G401 (cell line): Measurements from ENCODE around the gene GDF7. TPM values are rescaled to one million over a fixed set of nuclear protein-coding genes. Genes with fewer than 3 reads are reported as not detected.

Experiments used
- DNase-seq: peaks from one replicate; pipeline ENCODE4 v3.0.0-alpha.2; 2015; ENCODE audit warnings: low spot score
- in situ Hi-C: cut with HindIII; loops from 2 replicates; pipeline ENCODE4 v1.10.0; 2016; ENCODE audit warnings: low sequenced_read_pairs, mixed read lengths
- total RNA-seq: library from RNA; depleted of rRNA; stranded (reverse); fragments of >200 nt; shearing (Covaris generic); gene quantifications from 2 replicates; pipeline ENCODE4 v1.2.3, GENCODE V29; 2014

The GDF7 gene
- total RNA-seq, 1 experiment from 2014 or later: 0.37 TPM

- in situ Hi-C loops: no loop called here
- no peak for DNase-seq
Observed at GRCh38 chr2:20668871-20669475, 2.0 kb downstream of the GDF7 start.

GRCh38 chr2:20669562-20670314 lies 2.8 kb downstream of the GDF7 start:
- in situ Hi-C loops: no loop called here
- no peak for DNase-seq

GRCh38 chr2:20670315-20671035 lies 3.5 kb downstream of the GDF7 start:
- in situ Hi-C loops: no loop called here
- no peak for DNase-seq

- in situ Hi-C loops: no loop called here
Observed at GRCh38 chr2:20671036-20671735, 4.2 kb downstream of the GDF7 start.

GRCh38 chr2:20671736-20672080 lies 4.8 kb downstream of the GDF7 start:
- DNase-seq: no peak
- in situ Hi-C loops: no loop called here

More at GRCh38 chr2:20671036-20671735, 4.2 kb downstream of the GDF7 start:
- no peak for DNase-seq

- in situ Hi-C loops: no loop called here
- no peak for DNase-seq
Observed at GRCh38 chr2:20672201-20672951, 5.4 kb downstream of the GDF7 start.

- in situ Hi-C loops: no loop called here
- no peak for DNase-seq
Observed at GRCh38 chr2:20673686-20674308, 6.9 kb downstream of the GDF7 start.

GRCh38 chr2:20674309-20674965 lies 7.5 kb downstream of the GDF7 start:
- DNase-seq: no peak
- in situ Hi-C loops: no loop called here

- in situ Hi-C loops: loop anchor here (25.0 kb wide), 1 partner anchor 287 kb away; no protein-coding TSS in a partner anchor
- no peak for DNase-seq
Observed at GRCh38 chr2:20674974-20675679, 8.2 kb downstream of the GDF7 start.

GRCh38 chr2:20675701-20676352 lies 8.9 kb downstream of the GDF7 start:
- in situ Hi-C loops: loop anchor here (25.0 kb wide), 1 partner anchor 286 kb away; no protein-coding TSS in a partner anchor
- DNase-seq: no peak

GRCh38 chr2:20676353-20677215 lies 9.6 kb downstream of the GDF7 start:
- in situ Hi-C loops: loop anchor here (25.0 kb wide), 1 partner anchor 286 kb away; no protein-coding TSS in a partner anchor
- DNase-seq: no peak

- DNase-seq: no peak
- in situ Hi-C loops: loop anchor here (25.0 kb wide), 1 partner anchor 285 kb away; no protein-coding TSS in a partner anchor
Observed at GRCh38 chr2:20677301-20678085, 10.5 kb downstream of the GDF7 start.

- DNase-seq: no peak
- in situ Hi-C loops: loop anchor here (25.0 kb wide), 1 partner anchor 284 kb away; no protein-coding TSS in a partner anchor
Observed at GRCh38 chr2:20678086-20678395, 11.1 kb downstream of the GDF7 start.

GRCh38 chr2:20678780-20679179 lies 11.8 kb downstream of the GDF7 start:
- in situ Hi-C loops: loop anchor here (25.0 kb wide), 1 partner anchor 284 kb away; no protein-coding TSS in a partner anchor
- DNase-seq: no peak

- in situ Hi-C loops: loop anchor here (25.0 kb wide), 1 partner anchor 281 kb away; no protein-coding TSS in a partner anchor
- DNase-seq: no peak
Observed at GRCh38 chr2:20680744-20681375, 13.9 kb downstream of the GDF7 start.
